Mesendoderm (in vitro differentiated cells): ENCODE measurements around the gene GSTO2.
"Not testable (repeated sequence)": the region's sequence is repeated elsewhere in the genome, so short reads cannot be mapped to it uniquely, and the experiment has no call there.

Experiments used
- DNase-seq: peaks from one replicate; pipeline ENCODE4 v3.0.0; 2013
- H2AK5ac ChIP-seq: 2 replicates; pipeline ENCODE4 v1.6.1; 2013; ENCODE audit warnings: low read length, inconsistent platforms
- H2BK120ac ChIP-seq: 2 replicates; pipeline ENCODE4 v1.6.1; 2013; ENCODE audit warnings: low read depth, mild to moderate bottlenecking, low read length, moderate library complexity, mixed read lengths
- H2BK15ac ChIP-seq: replicated peaks from 2 replicates; pipeline ENCODE4 v1.6.1; 2013; ENCODE audit warnings: low read depth, mild to moderate bottlenecking, moderate library complexity
- H2BK5ac ChIP-seq: 2 replicates; pipeline ENCODE4 v1.6.1; 2013; ENCODE audit warnings: low read length, inconsistent platforms
- H3K18ac ChIP-seq: 2 replicates; pipeline ENCODE4 v1.6.1; 2013; ENCODE audit warnings: mild to moderate bottlenecking, low read length, mixed read lengths
- H3K23ac ChIP-seq: one replicate; pipeline ENCODE4 v1.6.1; 2013; ENCODE audit warnings: low read length
- H3K27ac ChIP-seq: 2 replicates; pipeline ENCODE4 v1.5.1; 2013; ENCODE audit warnings: low read depth, mild to moderate bottlenecking, inconsistent platforms, low read length, moderate library complexity
- H3K27me3 ChIP-seq: 2 replicates; pipeline ENCODE4 v1.6.1; 2013; ENCODE audit warnings: low read length, control low read depth, mild to moderate bottlenecking, inconsistent platforms; ENCODE audit not compliant: insufficient read depth, poor library complexity
- H3K36me3 ChIP-seq: 2 replicates; pipeline ENCODE4 v1.6.1; 2013; ENCODE audit warnings: low read length, inconsistent platforms; ENCODE audit not compliant: control insufficient read depth, insufficient read depth
- H3K4ac ChIP-seq: one replicate; pipeline ENCODE4 v1.6.1; 2013; ENCODE audit warnings: low read depth, mild to moderate bottlenecking, low read length, moderate library complexity
- H3K4me1 ChIP-seq: 2 replicates; pipeline ENCODE4 v1.6.1; 2013; ENCODE audit warnings: low read depth, low read length, inconsistent platforms; ENCODE audit not compliant: control insufficient read depth
- H3K4me2 ChIP-seq: 2 replicates; pipeline ENCODE4 v1.6.1; 2013; ENCODE audit warnings: low read length
- H3K4me3 ChIP-seq: 2 replicates; pipeline ENCODE4 v1.5.1; 2013; ENCODE audit warnings: mild to moderate bottlenecking, low read length
- H3K56ac ChIP-seq: one replicate; pipeline ENCODE4 v1.6.1; 2013; ENCODE audit warnings: low read length
- H3K79me1 ChIP-seq: 2 replicates; pipeline ENCODE4 v1.6.1; 2013; ENCODE audit warnings: low read length, inconsistent platforms
- H3K79me2 ChIP-seq: 2 replicates; pipeline ENCODE4 v1.6.1; 2013; ENCODE audit warnings: mild to moderate bottlenecking, low read length; ENCODE audit not compliant: control insufficient read depth, insufficient read depth
- H3K9ac ChIP-seq: 2 replicates; pipeline ENCODE4 v1.6.1; 2013; ENCODE audit warnings: low read length, inconsistent platforms
- H4K5ac ChIP-seq: one replicate; pipeline ENCODE4 v1.6.1; 2013; ENCODE audit warnings: low read length
- H4K8ac ChIP-seq: one replicate; pipeline ENCODE4 v1.6.1; 2013; ENCODE audit warnings: low read depth, mild to moderate bottlenecking, control low read depth, low read length, moderate library complexity
- WGBS: extraction: QIAGEN DNeasy Blood & Tissue Kit; methylation state at CpG from one replicate; pipeline ENCODE4 v1.1.7; 2013; ENCODE audit warnings: low lambda C conversion rate, missing lambda C conversion rate; ENCODE audit not compliant: insufficient coverage; ENCODE audit errors: extremely low coverage; 5-methylcytosine and 5-hydroxymethylcytosine counted together

The GSTO2 gene

DNA sequence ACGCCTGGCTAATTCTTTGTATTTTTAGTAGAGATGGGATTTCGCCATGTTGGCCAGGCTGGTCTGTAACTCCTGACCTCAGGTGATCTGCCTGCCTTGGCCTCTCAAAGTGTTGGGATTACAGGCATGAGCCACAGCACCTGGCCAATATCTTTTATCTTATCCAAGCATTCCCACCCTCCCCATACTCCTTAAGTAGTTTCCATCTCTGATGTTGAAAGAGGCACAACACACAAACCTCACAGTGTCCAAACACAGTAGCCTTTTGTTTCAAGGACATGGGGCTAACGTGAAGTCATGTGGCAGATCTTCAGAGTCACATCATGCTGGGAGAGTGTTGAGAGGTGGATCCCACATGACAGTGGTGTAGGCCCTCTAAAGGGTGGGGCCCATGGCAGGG, 26.0 kb upstream of the GSTO2 start:
- WGBS, result no CpG with 5 or more reads among the region's 3 CpGs
- not testable (repeated sequence) for H3K4ac ChIP-seq, H2BK120ac ChIP-seq, H3K79me1 ChIP-seq, H2BK5ac ChIP-seq, H3K56ac ChIP-seq, H4K5ac ChIP-seq, H3K4me2 ChIP-seq, H3K9ac ChIP-seq, H3K18ac ChIP-seq, H3K27ac ChIP-seq, H4K8ac ChIP-seq, H3K4me3 ChIP-seq, H3K36me3 ChIP-seq, DNase-seq, H2BK15ac ChIP-seq, H3K27me3 ChIP-seq, H3K23ac ChIP-seq, H3K79me2 ChIP-seq, H3K4me1 ChIP-seq, H2AK5ac ChIP-seq

DNA sequence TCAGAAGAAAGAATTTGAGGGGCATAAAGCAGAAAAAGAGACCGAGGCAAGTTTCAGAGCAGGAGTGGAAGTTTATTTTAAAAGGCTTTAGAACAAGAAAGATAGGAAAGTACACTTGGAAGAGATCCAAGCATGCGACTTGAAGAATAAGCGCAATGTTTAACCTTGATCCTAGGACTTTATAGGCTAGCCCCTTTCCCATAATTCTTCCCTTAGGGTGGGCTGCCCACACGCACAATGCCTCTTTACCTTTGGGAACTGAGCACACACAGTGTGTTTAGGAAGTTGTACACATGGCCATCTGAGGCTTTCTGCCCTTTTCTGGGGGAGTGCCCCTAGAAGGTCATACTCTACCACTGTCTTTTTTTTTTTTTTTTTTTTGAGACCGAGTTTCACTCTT, 25.5 kb upstream of the GSTO2 start:
- H3K79me2 ChIP-seq, result no peaks in the 10 kb centered on the region
- DNase-seq, result no peak
- H3K4me1 ChIP-seq, result no peaks in the 10 kb centered on the region
- no peak overlapping the region for H3K4me2 ChIP-seq
- no CpG with 5 or more reads among the region's 5 CpGs for WGBS
- H3K27ac ChIP-seq, result no peak overlapping the region
- H4K8ac ChIP-seq, result no peak overlapping the region
- H3K27me3 ChIP-seq, result no peaks in the 10 kb centered on the region
- H3K79me1 ChIP-seq, result no peaks in the 10 kb centered on the region
- H2AK5ac ChIP-seq, result no peak overlapping the region
- no peak overlapping the region for H3K23ac ChIP-seq
- no peak overlapping the region for H4K5ac ChIP-seq
- H3K36me3 ChIP-seq, result no peaks in the 10 kb centered on the region
- no peak overlapping the region for H3K4ac ChIP-seq
- no peak overlapping the region for H3K56ac ChIP-seq
- H2BK15ac ChIP-seq, result no peak overlapping the region
- H2BK5ac ChIP-seq, result no peak overlapping the region
- no peak overlapping the region for H3K4me3 ChIP-seq
- no peak overlapping the region for H3K9ac ChIP-seq
- no peak overlapping the region for H3K18ac ChIP-seq
- no peak overlapping the region for H2BK120ac ChIP-seq

DNA sequence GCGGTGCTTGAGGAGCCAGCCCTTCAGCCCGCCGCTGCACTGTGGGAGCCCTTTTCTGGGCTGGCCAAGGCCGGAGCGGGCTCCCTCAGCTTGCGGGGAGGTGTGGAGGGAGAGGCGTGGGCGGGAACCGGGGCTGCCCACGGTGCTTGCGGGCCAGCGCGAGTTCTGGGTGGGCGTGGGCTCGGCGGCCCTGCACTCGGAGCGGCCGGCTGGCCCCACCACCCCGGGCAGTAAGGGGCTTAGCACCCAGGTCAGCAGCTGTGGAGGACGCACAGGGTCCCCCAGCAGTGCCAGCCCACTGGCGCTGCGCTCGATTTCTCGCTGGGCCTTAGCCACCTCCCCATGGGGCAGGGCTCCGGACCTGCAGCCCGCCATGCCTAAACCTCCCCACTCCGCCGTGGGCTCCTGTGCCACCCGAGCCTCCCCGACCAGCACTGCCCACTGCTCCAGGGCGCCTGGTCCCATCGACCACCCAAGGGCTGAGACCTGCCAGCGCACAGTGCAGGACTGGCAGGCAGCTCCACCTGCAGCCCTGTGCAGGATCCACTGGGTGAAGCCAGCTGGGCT, 23.8 kb upstream of the GSTO2 start:
- H2BK15ac ChIP-seq, result no peak overlapping the region

DNA sequence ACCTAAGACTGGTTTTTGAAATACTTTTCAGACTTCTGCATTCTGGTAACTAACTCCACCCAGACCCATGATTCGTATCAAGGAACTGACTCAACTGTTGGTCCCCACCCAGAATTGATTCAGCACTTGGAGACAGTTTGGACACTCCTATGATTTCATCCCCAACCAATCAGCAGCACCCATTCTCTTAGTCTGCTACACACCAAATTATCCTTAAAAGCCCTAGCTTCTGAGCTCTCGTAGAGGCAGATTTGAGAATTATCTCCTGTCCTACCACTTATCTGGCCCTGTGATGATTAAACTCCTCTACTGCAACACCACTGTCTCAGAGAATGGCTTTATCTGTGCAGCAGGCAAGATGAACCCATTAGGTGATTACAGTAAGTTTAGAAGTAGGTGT, 22.0 kb upstream of the GSTO2 start:
- Histone ChIP-seq H4K5ac (no peak overlapping the region), H3K36me3 (no peaks in the 10 kb centered on the region), H3K4me2 (no peak overlapping the region), H3K4ac (no peak overlapping the region), H3K9ac (no peak overlapping the region), H3K23ac (no peak overlapping the region), H2BK120ac (no peak overlapping the region), H3K4me1 (peaks cover 5% of the 10 kb centered on the region), H3K56ac (no peak overlapping the region), H4K8ac (no peak overlapping the region), H3K4me3 (no peak overlapping the region), H3K27ac (no peak overlapping the region), H3K18ac (no peak overlapping the region), H2AK5ac (no peak overlapping the region), H2BK5ac (no peak overlapping the region), H3K79me1 (no peaks in the 10 kb centered on the region), H3K79me2 (no peaks in the 10 kb centered on the region), H3K27me3 (no peaks in the 10 kb centered on the region), H2BK15ac (no peak overlapping the region)
- WGBS, result no CpG with 5 or more reads among the region's 2 CpGs
- no peak for DNase-seq

More for the DNA sequence above, 23.8 kb upstream of the GSTO2 start:
- no peaks in the 10 kb centered on the region for H3K79me2 ChIP-seq
- no peak overlapping the region for H3K4me3 ChIP-seq
- no peaks in the 10 kb centered on the region for H3K4me1 ChIP-seq
- no peaks in the 10 kb centered on the region for H3K79me1 ChIP-seq
- no peak overlapping the region for H3K23ac ChIP-seq
- H2BK5ac ChIP-seq, result no peak overlapping the region
- no peak overlapping the region for H3K4ac ChIP-seq
- H4K5ac ChIP-seq, result no peak overlapping the region
- no CpG with 5 or more reads among the region's 34 CpGs for WGBS
- no peak for DNase-seq
- H3K27me3 ChIP-seq, result no peaks in the 10 kb centered on the region
- H3K18ac ChIP-seq, result no peak overlapping the region
- no peaks in the 10 kb centered on the region for H3K36me3 ChIP-seq
- no peak overlapping the region for H2BK120ac ChIP-seq
- no peak overlapping the region for H3K27ac ChIP-seq
- no peak overlapping the region for H4K8ac ChIP-seq
- H3K9ac ChIP-seq, result no peak overlapping the region
- no peak overlapping the region for H3K4me2 ChIP-seq
- H3K56ac ChIP-seq, result no peak overlapping the region
- no peak overlapping the region for H2AK5ac ChIP-seq

DNA sequence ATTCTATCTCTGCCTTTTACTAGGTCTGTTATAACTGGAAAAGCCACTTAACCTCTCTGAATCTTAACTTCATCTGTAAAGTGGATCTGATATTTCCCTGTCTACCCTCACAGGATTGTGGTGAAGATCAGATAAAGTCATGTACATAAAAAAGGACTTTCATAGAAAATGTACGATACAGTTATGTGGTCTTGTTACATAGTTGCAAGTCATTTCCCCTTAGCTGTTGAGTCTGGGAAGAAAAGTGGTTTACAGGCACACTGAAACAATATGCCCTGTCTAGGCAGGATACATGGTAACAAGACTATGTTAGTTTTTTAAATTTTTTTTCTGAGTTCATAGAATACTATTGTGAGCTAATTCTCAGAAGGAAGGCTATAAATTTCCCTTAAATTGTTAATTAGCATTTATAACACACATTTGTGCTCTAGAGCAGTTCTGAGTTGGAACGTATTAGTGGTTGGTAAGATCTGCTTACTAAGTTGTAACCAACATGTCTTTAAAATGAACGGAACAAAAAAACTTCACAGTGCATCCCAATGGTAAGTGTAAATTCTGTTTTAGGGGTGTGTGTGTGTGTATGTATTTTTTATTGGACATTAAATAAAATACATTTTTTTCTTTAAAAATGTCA, 21.4 kb upstream of the GSTO2 start:
- Histone ChIP-seq H3K4me3 (no peak overlapping the region), H3K79me1 (no peaks in the 10 kb centered on the region), H3K4ac (no peak overlapping the region), H3K23ac (no peak overlapping the region), H2BK5ac (no peak overlapping the region), H3K27ac (no peak overlapping the region), H3K4me1 (peaks cover 8% of the 10 kb centered on the region), H3K4me2 (no peak overlapping the region), H2BK15ac (no peak overlapping the region), H3K79me2 (no peaks in the 10 kb centered on the region), H4K8ac (no peak overlapping the region), H3K27me3 (no peaks in the 10 kb centered on the region), H3K9ac (no peak overlapping the region), H3K36me3 (no peaks in the 10 kb centered on the region), H3K18ac (no peak overlapping the region), H2BK120ac (no peak overlapping the region), H2AK5ac (no peak overlapping the region), H4K5ac (no peak overlapping the region), H3K56ac (no peak overlapping the region)
- DNase-seq, result no peak
- no CpG with 5 or more reads among the region's 3 CpGs for WGBS

DNA sequence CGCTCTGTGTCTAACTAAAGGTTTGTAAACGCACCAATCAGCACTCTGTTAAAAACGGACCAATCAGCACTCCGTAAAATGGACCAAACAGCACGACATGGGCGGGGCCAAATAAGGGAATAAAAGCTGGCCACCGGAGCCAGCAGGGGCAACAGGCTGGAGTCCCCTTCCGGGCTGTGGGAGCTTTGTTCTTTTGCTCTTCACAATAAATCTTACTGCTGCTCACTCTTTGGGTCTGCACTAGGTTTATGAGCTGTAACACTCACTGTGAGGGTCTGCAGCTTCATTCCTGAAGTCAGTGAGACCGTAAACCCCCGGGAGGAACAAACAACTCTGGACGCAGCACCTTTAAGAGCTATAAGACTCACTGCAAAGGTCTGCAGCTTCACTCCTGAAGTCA, 20.1 kb upstream of the GSTO2 start:
- H3K23ac ChIP-seq, H2BK15ac ChIP-seq, H3K4me3 ChIP-seq, H3K27ac ChIP-seq, H2BK5ac ChIP-seq, DNase-seq, H4K5ac ChIP-seq, H3K56ac ChIP-seq, H3K27me3 ChIP-seq, H2AK5ac ChIP-seq, H3K9ac ChIP-seq, H2BK120ac ChIP-seq, H3K18ac ChIP-seq, H3K79me2 ChIP-seq, H3K4me1 ChIP-seq, H3K36me3 ChIP-seq, H3K4ac ChIP-seq, H4K8ac ChIP-seq, H3K4me2 ChIP-seq, H3K79me1 ChIP-seq: not testable (repeated sequence)
- no CpG with 5 or more reads among the region's 11 CpGs for WGBS
